Measurements from ENCODE around the gene MRPL4. TPM values are rescaled to one million over a fixed set of nuclear protein-coding genes. Genes with fewer than 3 reads are reported as not detected.
"Not testable (repeated sequence)": the region's sequence is repeated elsewhere in the genome, so short reads cannot be mapped to it uniquely, and the experiment has no call there.

The MRPL4 gene
- total RNA-seq, 1 experiment from 2014 or later = 65.2 TPM

DNA sequence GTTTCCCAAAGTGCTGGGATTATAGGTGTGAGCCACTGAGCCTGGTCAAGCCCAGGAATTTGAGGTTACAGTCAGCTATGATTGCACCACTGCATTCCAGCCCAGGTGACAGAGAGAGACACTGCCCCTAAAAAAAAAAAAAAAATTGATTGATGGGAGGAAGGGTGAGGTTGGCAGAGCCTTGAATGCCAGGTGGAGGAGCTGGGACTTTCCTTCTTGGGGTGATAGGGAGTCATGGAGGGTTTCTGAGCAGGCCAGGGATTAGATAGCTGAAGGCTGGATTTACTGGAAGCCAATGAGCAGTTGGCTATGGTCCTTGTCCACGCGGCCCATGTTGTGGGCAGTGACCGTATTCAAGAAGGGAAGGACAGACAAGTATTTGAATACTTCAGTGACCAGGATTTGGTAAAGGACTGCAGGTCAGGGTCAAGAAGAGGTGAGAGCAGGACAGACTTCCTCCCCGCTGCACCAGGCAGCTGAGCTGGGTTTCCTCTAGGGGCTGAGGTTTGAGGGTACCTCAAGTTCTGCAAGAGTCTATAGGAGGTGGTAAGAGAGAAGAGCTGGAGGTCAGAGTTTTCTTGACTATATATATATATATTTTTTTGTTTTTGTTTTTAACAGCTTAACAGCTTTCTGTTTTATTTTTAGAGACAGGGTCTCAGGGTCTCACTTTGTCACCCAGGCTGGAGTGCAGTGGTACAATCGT, 27.9 kb downstream of the MRPL4 start:
- in situ Hi-C loops (cut with HindIII; ENCODE audit: low pct_unique_long_range_greater_than_20kb, low sequenced_read_pairs) = no loop called here
- DNase-seq (ENCODE audit: low read depth) = no peak

DNA sequence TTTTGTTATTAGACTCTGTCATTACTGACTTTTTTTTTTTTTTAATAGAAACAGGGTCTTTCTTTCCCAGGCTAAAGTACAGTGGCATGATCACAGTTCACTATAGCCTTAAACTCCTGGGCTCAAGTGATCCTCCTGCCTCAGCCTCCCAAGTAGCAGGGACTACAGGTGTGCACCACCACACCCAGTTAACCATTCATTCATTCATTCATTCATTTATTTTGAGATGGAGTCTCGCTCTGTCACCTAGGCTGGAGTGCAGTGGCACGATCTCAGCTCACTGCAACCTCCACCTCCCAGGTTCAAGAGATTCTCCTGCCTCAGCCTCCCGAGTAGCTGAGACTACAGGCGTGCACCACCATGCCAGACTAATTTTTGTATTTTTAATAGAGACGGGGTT, 30.0 kb downstream of the MRPL4 start:
- DNase-seq (ENCODE audit: low read depth); in situ Hi-C loops (cut with HindIII; ENCODE audit: low pct_unique_long_range_greater_than_20kb, low sequenced_read_pairs): not testable (repeated sequence)

DNA sequence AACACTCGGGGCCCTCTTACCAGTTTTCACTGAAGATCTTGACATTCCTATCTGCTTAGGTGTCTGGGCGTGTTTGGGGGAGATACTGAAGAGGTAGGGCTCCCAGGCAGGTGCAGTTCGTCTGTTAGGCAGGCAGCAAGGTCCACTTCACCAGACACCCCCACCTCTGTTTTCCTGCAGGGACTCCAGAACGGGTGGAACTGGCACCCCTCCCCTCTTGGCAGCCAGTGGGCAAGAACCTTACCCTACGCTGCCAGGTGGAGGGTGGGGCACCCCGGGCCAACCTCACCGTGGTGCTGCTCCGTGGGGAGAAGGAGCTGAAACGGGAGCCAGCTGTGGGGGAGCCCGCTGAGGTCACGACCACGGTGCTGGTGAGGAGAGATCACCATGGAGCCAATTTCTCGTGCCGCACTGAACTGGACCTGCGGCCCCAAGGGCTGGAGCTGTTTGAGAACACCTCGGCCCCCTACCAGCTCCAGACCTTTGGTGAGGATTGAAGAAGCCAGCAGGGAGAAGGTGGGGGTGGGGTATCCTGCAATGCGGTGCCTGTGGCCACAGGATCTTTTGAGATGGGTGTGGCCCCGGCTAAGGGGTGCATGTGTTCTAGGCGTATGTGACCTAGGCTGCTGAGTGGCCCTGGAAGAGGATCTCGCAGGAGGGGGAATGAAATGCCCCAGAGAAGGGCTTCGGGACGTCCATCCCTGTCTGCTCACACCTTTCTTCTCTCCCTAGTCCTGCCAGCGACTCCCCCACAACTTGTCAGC, 31.5 kb downstream of the MRPL4 start:
- DNase-seq (ENCODE audit: low read depth) = no peak
- in situ Hi-C loops (cut with HindIII; ENCODE audit: low pct_unique_long_range_greater_than_20kb, low sequenced_read_pairs) = no loop called here

- no peak for DNase-seq (ENCODE audit: low read depth)
- in situ Hi-C loops (cut with HindIII; ENCODE audit: low pct_unique_long_range_greater_than_20kb, low sequenced_read_pairs) = no loop called here
These were observed 32.3 kb downstream of the MRPL4 start for GRCh38 chr19:10284065-10284959.

DNA sequence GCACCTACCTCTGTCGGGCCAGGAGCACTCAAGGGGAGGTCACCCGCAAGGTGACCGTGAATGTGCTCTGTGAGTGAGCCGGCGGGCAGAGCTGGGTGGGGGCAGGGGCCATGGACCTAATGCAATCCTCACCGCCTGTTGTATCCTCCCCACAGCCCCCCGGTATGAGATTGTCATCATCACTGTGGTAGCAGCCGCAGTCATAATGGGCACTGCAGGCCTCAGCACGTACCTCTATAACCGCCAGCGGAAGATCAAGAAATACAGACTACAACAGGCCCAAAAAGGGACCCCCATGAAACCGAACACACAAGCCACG, 32.9 kb downstream of the MRPL4 start:
- in situ Hi-C loops (cut with HindIII; ENCODE audit: low pct_unique_long_range_greater_than_20kb, low sequenced_read_pairs) = no loop called here
- DNase-seq (ENCODE audit: low read depth) = no peak

- no peak for DNase-seq (ENCODE audit: low read depth)
- in situ Hi-C loops (cut with HindIII; ENCODE audit: low pct_unique_long_range_greater_than_20kb, low sequenced_read_pairs) = no loop called here
These were observed 33.4 kb downstream of the MRPL4 start for GRCh38 chr19:10285393-10285792.

DNA sequence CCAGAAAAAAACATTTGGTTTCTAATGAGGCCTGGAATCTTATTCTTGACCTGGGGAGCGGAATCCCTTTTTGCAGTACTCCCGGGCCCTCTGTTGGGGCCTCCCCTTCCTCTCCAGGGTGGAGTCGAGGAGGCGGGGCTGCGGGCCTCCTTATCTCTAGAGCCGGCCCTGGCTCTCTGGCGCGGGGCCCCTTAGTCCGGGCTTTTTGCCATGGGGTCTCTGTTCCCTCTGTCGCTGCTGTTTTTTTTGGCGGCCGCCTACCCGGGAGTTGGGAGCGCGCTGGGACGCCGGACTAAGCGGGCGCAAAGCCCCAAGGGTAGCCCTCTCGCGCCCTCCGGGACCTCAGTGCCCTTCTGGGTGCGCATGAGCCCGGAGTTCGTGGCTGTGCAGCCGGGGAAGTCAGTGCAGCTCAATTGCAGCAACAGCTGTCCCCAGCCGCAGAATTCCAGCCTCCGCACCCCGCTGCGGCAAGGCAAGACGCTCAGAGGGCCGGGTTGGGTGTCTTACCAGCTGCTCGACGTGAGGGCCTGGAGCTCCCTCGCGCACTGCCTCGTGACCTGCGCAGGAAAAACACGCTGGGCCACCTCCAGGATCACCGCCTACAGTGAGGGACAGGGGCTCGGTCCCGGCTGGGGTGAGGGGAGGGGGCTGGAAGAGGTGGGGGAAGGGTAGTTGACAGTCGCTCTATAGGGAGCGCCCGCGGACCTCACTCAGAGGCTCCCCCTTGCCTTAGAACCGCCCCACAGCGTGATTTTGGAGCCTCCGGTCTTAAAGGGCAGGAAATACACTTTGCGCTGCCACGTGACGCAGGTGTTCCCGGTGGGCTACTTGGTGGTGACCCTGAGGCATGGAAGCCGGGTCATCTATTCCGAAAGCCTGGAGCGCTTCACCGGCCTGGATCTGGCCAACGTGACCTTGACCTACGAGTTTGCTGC, 35.1 kb downstream of the MRPL4 start, which contains the start of gene ICAM4:
ICAM4 (plus strand) TSS at position 153 of the 935 bp plus-strand sequence; CDS start at position 211, 58 bp downstream.
- in situ Hi-C loops (cut with HindIII; ENCODE audit: low pct_unique_long_range_greater_than_20kb, low sequenced_read_pairs) = no loop called here
- no peak for DNase-seq (ENCODE audit: low read depth)

DNA sequence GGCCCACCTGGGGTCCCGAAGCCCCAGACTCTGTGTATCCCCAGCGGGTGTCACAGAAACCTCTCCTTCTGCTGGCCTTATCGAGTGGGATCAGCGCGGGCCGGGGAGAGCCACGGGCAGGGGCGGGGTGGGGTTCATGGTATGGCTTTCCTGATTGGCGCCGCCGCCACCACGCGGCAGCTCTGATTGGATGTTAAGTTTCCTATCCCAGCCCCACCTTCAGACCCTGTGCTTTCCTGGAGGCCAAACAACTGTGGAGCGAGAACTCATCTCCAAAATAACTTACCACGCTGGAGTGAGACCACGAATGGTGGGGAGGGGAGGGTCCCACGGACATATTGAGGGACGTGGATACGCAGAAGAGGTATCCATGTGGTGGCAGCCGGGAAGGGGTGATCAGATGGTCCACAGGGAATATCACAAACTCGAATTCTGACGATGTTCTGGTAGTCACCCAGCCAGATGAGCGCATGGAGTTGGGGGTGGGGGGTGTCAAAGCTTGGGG, 36.7 kb downstream of the MRPL4 start:
- DNase-seq (ENCODE audit: low read depth) = no peak
- in situ Hi-C loops (cut with HindIII; ENCODE audit: low pct_unique_long_range_greater_than_20kb, low sequenced_read_pairs) = no loop called here

DNA sequence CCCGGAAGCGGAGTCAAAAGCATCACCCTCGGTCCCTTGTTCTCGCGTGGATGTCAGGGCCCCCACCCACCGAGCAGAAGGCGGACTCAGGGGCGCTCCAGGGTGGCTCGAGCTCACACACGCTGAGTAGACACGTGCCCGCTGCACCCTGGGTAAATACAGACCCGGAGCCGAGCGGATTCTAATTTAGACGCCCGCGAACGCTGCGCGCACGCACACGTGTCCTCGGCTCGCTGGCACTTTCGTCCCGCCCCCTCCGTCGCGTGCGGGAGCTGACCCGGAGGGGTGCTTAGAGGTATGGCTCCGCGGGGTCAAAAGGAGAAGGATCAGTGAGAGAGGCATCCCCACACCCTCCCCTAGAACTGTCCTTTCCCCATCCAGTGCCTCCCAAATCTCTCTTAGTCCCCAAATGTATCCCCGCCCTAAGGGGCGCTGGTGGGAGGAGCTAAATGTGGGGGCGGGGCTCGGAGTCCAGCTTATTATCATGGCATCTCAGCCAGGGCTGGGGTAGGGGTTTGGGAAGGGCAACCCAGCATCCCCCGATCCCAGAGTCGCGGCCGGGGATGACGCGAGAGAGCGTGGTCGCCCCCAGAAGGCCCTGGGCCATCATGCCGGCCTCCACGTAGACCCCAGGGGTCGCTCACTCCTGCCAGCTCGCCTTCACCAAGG, 37.3 kb downstream of the MRPL4 start:
- DNase-seq (ENCODE audit: low read depth) = no peak
- in situ Hi-C loops (cut with HindIII; ENCODE audit: low pct_unique_long_range_greater_than_20kb, low sequenced_read_pairs) = no loop called here

GRCh38 chr19:10289836-10290356, 37.9 kb downstream of the MRPL4 start, which contains the start of gene ICAM5:
ICAM5 (plus strand) TSS chr19:10289952; CDS start chr19:10290044, 92 bp downstream.
- DNase-seq (ENCODE audit: low read depth) = no peak
- in situ Hi-C loops (cut with HindIII; ENCODE audit: low pct_unique_long_range_greater_than_20kb, low sequenced_read_pairs) = no loop called here

- in situ Hi-C loops (cut with HindIII; ENCODE audit: low pct_unique_long_range_greater_than_20kb, low sequenced_read_pairs) = no loop called here
These were observed 38.4 kb downstream of the MRPL4 start for GRCh38 chr19:10290357-10290875.

GRCh38 chr19:10290876-10291553, 39.0 kb downstream of the MRPL4 start:
- in situ Hi-C loops (cut with HindIII; ENCODE audit: low pct_unique_long_range_greater_than_20kb, low sequenced_read_pairs) = no loop called here
- peak; percentile 39 for DNase-seq (ENCODE audit: low read depth)

More at GRCh38 chr19:10290357-10290875, 38.4 kb downstream of the MRPL4 start:
- no peak for DNase-seq (ENCODE audit: low read depth)

DNA sequence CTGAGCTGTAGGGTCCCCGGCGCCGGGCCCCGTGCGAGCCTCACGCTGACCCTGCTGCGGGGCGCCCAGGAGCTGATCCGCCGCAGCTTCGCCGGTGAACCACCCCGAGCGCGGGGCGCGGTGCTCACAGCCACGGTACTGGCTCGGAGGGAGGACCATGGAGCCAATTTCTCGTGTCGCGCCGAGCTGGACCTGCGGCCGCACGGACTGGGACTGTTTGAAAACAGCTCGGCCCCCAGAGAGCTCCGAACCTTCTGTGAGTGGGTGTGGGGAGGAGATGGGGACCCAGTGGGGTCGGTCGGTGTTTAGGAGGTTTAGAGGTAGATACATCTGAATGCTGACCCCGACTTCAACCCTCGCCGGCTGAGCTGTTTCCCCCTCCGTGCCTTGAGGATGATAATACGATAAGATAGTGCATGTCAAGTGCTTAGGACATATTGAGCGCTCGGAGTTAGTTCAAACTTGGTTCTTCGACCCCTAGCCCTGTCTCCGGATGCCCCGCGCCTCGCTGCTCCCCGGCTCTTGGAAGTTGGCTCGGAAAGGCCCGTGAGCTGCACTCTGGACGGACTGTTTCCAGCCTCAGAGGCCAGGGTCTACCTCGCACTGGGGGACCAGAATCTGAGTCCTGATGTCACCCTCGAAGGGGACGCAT, 39.7 kb downstream of the MRPL4 start:
- in situ Hi-C loops (cut with HindIII; ENCODE audit: low pct_unique_long_range_greater_than_20kb, low sequenced_read_pairs) = no loop called here
- DNase-seq (ENCODE audit: low read depth) = peak; percentile 36

DNA sequence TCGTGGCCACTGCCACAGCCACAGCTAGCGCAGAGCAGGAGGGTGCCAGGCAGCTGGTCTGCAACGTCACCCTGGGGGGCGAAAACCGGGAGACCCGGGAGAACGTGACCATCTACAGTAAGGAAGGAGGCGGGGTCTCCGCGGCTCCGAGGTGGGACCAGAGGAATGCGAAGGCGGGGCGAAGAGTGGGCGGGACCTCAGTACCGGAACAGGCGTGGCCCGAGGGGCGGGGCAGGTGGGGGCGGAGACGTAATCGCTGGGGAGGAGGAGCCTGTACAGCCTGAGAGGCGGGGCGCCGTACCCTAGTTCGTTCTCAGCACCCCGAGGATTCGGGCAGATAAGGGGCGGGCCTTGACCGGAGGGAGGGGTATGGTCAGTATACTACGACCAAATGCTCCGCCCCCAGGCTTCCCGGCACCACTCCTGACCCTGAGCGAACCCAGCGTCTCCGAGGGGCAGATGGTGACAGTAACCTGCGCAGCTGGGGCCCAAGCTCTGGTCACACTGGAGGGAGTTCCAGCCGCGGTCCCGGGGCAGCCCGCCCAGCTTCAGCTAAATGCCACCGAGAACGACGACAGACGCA, 40.3 kb downstream of the MRPL4 start:
- in situ Hi-C loops (cut with HindIII; ENCODE audit: low pct_unique_long_range_greater_than_20kb, low sequenced_read_pairs) = no loop called here
- peak; percentile 65 for DNase-seq (ENCODE audit: low read depth)
